GM21423 (cell line): ENCODE results near the gene TLCD1.

ENCODE experiments used
- ATAC-seq: cut with Tn5 transposase; IDR thresholded peaks from one replicate; pipeline ENCODE4 v1.9.1; 2021; ENCODE audit warnings: mild to moderate bottlenecking, moderate library complexity; ENCODE audit not compliant: unreplicated experiment

TLCD1 gene, protein sequence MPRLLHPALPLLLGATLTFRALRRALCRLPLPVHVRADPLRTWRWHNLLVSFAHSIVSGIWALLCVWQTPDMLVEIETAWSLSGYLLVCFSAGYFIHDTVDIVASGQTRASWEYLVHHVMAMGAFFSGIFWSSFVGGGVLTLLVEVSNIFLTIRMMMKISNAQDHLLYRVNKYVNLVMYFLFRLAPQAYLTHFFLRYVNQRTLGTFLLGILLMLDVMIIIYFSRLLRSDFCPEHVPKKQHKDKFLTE

DNA sequence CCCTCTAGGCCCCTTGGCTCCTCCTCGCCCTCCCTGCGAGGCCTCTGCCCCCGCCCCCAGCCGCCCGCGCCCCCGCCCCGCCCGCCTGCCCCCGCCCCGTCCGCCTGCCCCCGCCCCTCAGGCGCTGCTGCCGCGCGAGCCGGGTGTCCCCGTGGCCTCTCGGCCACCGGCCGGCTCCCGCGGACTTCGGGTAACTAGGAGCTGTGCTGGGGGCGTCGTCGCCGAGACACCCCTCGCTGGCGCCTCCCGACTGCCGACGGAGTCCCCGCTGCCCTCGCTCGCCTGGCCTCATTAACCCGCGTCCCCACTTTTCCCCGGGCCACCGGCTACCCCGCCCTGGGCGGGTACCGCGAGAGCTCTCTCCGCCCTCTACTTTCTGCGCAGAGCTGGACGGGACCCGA, at the start of gene TLCD1:
TSS of gene TLCD1 (minus strand) at position 8 of the 401 bp plus-strand sequence. CDS start 136 bp downstream, outside the sequence.
- ATAC-seq: no peak

DNA sequence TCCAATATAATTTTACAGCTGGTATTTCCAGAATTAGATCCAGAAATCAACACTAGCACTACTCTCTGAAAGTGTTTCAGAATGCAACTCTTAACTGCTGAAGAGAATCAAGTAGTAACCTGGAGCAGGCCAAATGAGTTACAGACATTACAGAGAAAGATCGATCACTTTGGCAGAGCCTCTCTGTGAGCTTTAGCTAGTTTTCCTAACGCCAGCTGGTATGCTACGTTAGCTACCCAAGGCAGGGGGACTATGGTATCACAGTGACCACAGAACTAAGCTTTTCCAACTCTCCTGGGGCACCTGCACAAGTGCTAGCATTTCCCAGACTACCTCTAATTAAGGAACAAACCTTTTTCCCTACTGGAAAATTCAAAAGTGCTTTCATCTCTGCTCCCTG, 48.2 kb upstream of the TLCD1 start:
- ATAC-seq: no peak

DNA sequence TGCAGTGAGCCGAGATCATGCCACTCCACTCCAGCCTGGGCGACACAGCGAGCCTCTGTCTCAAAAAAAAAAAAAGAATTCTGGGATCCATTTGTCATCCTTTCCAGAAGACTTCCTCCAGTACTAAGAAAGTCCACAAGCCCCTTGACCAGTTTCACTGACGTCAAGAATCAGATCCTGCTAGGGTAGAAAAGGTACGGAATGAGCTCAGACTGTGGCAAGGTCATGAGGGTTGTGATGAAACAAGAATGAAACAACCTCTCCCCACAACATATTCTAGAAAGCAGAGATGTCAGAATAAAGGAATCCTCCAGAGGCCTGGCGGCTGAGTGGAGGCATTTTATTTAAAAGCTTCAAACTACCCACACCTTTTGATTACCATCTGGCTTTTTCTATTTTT, 47.7 kb upstream of the TLCD1 start:
- no peak for ATAC-seq

DNA sequence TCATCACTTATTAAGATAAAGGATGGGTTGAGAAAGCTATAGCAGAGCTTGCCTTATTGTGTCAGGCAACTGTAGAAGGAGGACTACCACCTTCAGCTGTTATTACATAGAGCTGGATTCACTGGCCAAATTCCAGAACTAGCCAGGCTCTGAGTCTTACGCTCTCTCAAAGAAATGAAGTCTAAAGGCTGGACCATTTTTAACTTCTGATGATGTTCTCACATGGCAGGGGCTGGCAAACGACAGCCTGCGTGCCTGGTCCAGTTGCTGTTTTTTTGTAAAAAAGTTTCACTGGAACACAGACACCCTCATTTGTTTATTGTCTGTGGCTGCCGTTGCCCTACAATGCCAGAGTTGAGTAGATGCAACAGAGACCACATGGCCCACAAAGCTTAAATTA, 39.0 kb upstream of the TLCD1 start:
- no peak for ATAC-seq

GRCh38 chr17:28763804-28764266, 37.8 kb upstream of the TLCD1 start:
- ATAC-seq: peak; percentile 28

GRCh38 chr17:28763137-28763799, 37.2 kb upstream of the TLCD1 start:
- peak; percentile 68 for ATAC-seq

DNA sequence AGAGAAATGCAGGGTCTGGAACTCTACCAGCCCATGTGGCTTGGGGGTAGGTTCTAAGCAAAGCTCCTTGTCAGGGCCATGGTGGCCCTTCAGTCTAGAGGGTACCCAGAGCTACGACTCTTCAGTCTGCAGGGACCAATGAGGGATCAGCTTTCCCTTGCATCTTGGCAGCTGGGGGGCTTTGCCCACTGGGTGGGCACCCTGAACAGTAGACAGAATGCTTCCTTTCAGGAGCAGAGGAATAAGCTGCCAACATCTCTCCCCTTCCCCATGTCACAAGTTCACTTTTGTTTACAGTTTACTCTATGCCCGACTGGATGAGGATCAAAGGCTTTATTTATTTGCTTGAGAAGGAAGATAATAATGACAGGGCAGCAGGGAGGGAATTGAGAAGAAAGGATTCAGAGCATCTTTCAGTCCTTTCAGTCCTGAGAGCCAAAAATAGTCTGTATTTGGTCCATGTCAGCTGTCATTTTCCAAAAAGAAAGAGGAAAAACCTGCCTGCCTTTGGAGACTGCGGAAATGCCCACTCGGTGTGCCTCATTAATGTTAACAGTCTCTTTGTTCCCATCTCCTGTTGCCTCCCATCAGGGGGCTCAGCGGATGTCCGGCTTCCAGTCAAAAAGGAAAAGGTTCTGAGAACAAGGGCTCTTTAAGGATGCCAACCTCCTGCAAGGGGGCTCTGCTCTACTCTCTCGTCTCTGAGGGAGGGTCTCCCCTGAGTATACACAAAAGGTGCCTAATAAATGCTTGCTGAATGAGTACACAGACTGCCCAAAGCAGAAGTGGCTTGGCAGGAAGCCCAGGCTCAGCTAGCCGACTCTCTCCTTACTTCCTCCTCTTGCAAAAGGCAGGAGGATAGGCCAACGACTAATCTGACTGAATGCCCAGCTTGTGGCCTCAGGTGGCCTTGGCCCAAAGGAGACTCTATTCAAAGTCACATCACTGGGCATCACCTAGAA, 34.8 kb upstream of the TLCD1 start:
- no peak for ATAC-seq

- no peak for ATAC-seq
Observed at GRCh38 chr17:28759256-28759865, 33.3 kb upstream of the TLCD1 start.

- no peak for ATAC-seq
Observed at GRCh38 chr17:28758411-28759121, 32.5 kb upstream of the TLCD1 start.

- ATAC-seq: no peak
Observed at GRCh38 chr17:28756049-28756804, 30.2 kb upstream of the TLCD1 start.

DNA sequence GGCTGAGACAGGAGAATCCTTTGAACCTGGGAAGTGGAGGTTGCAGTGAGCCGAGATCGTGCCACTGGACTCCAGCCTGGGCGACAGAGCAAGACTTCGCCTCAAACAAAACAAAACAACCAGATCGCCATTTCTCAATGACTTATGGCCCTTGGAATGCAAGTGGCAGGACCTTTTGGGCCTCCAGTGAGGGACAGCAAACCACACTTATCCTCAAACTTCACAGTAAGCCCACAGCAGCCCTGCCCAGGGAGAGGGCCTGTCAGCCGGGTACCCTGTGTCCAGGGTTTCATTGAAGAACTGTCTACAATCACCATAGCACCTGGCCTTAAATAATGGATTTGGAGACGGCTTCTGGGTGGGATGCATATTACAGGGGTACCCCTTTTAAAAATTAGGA, 29.5 kb upstream of the TLCD1 start:
- no peak for ATAC-seq

GRCh38 chr17:28751600-28752366, 25.8 kb upstream of the TLCD1 start:
- no peak for ATAC-seq

GRCh38 chr17:28750178-28751047, 24.4 kb upstream of the TLCD1 start:
- peak; percentile 56 for ATAC-seq

DNA sequence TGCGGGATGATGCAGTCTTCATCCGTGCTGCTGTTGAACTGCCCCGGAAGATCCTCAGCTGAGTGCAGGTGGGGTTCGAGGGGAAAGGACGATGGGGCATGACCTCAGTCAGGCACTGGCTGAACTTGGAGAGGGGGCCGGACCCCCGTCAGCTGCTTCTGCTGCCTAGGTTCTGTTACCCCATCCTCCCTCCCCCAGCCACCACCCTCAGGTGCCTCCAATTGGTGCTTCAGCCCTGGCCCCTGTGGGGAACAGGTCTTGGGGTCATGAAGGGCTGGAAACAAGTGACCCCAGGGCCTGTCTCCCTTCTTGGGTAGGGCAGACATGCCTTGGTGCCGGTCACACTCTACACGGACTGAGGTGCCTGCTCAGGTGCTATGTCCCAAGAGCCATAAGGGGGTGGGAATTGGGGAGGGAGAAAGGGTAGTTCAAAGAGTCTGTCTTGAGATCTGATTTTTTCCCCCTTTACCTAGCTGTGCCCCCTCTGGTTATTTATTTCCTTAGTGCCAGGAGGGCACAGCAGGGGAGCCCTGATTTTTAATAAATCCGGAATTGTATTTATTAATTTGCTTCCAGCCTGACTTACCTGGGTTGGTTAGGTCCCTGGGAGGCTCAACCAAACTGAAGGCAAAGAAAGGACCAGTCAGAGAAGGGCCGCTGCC, 23.6 kb upstream of the TLCD1 start:
- ATAC-seq: no peak

GRCh38 chr17:28748852-28749515, 23.0 kb upstream of the TLCD1 start:
- no peak for ATAC-seq

DNA sequence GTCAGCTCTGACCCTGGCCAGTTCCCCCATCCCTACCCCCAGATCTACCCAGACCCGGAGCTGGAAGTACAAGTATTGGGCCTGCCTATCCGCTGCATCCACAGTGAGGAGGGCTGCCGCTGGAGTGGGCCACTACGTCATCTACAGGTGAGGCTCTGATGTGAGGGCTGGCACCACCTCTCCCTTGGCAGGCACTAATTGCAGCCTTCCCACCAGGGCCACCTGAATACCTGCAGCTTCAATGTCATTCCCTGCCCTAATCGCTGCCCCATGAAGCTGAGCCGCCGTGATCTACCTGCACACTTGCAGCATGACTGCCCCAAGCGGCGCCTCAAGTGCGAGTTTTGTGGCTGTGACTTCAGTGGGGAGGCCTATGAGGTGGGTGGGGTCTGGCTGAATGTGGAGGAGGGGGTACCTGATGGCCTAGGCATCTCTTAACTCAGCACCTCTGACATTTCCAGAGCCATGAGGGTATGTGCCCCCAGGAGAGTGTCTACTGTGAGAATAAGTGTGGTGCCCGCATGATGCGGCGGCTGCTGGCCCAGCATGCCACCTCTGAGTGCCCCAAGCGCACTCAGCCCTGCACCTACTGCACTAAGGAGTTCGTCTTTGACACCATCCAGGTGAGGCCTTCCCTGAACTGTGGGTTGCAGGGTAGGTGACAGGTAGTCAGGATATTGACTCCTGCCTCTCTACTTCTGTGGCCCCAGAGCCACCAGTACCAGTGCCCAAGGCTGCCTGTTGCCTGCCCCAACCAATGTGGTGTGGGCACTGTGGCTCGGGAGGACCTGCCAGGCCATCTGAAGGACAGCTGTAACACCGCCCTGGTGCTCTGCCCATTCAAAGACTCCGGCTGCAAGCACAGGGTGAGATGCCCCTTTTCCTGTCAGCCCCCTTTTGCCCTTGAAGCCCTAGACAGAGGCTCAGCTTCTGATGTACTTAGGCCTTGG, 22.0 kb upstream of the TLCD1 start:
- ATAC-seq: no peak
